ENCODE data around the gene PHYHIPL.

DNA sequence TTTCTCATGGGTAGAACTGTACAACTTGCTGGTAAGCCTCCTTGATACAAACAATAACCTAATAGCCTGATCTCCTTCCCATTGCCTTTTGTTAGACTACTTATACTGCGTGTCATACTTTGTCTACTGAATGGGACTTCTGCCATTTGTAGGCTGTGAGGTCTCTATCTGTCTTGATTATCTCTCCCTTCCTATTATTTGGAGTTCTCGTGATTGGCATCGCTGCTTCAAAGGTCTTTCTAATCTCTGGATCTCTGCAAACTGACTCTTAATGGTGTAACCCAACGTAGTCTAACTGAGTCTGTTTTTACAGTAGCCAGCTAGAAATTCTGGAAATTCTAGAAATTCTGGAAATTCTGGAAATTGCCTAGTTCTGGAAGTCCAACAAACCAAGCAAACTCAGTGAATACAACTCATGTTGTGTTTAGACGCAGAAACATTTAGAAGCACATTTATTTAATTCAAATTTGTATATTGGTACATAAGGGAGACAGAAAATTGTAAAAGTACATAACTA is 29.8 kb downstream of the PHYHIPL start:
- TF ChIP-seq EZH2 (IDR thresholded peaks at IDR 0.05; ENCODE audit: insufficient read depth, poor library complexity, severe bottlenecking) (no peak), EZH2phosphoT487 (IDR thresholded peaks at IDR 0.05; ENCODE audit: insufficient read depth, low read depth) (no peak)
